ENCODE data around the gene SCAPER.
"Not testable (repeated sequence)": the region's sequence is repeated elsewhere in the genome, so short reads cannot be mapped to it uniquely, and the experiment has no call there.

Gene SCAPER

GRCh38 chr15:76898102-76898501 is 7.0 kb downstream of the SCAPER start:
- H3K4me3 ChIP-seq (ENCODE audit: low read depth in 1 of 2, low read length in 1 of 2): no peak overlapping the region
- no peak overlapping the region for H3K27ac ChIP-seq
- no peaks in the 10 kb centered on the region for H3K36me3 ChIP-seq
- H3K9me3 ChIP-seq: no peaks in the 10 kb centered on the region
- H3K27me3 ChIP-seq: no peaks in the 10 kb centered on the region
- no peak for TF ChIP-seq CTCF (IDR thresholded peaks at IDR 0.05)
- H3K4me1 ChIP-seq (ENCODE audit: control insufficient read depth in 1 of 2, insufficient read depth in 1 of 2, low read depth in 1 of 2, low read length in 1 of 2): peaks cover 7% of the 10 kb centered on the region in 2 experiments

GRCh38 chr15:76894174-76894573 is 11.0 kb downstream of the SCAPER start:
- no peaks in the 10 kb centered on the region for H3K27me3 ChIP-seq
- H3K4me1 ChIP-seq (ENCODE audit: control insufficient read depth in 1 of 2, insufficient read depth in 1 of 2, low read depth in 1 of 2, low read length in 1 of 2): no peaks in the 10 kb centered on the region
- no peak overlapping the region for H3K27ac ChIP-seq
- no peaks in the 10 kb centered on the region for H3K36me3 ChIP-seq
- H3K9me3 ChIP-seq: no peaks in the 10 kb centered on the region
- no peak overlapping the region for H3K4me3 ChIP-seq (ENCODE audit: low read depth in 1 of 2, low read length in 1 of 2)
- no peak for TF ChIP-seq CTCF (IDR thresholded peaks at IDR 0.05)

- H3K9me3 ChIP-seq; H3K27me3 ChIP-seq; H3K4me3 ChIP-seq (ENCODE audit: low read depth in 1 of 2, low read length in 1 of 2); H3K27ac ChIP-seq; H3K4me1 ChIP-seq (ENCODE audit: control insufficient read depth in 1 of 2, insufficient read depth in 1 of 2, low read depth in 1 of 2, low read length in 1 of 2); H3K36me3 ChIP-seq: not testable (repeated sequence)
Observed at GRCh38 chr15:76892836-76893235, 12.3 kb downstream of the SCAPER start.

- H3K4me1 ChIP-seq (ENCODE audit: control insufficient read depth in 1 of 2, insufficient read depth in 1 of 2, low read depth in 1 of 2, low read length in 1 of 2); H3K9me3 ChIP-seq; H3K27me3 ChIP-seq: not testable (repeated sequence)
Observed at GRCh38 chr15:76887280-76888141, 17.6 kb downstream of the SCAPER start.

GRCh38 chr15:76885212-76885611 is 19.9 kb downstream of the SCAPER start:
- no peaks in the 10 kb centered on the region for H3K9me3 ChIP-seq
- no peaks in the 10 kb centered on the region for H3K27me3 ChIP-seq
- no peak for TF ChIP-seq CTCF (IDR thresholded peaks at IDR 0.05)
- no peaks in the 10 kb centered on the region for H3K4me1 ChIP-seq (ENCODE audit: control insufficient read depth in 1 of 2, insufficient read depth in 1 of 2, low read depth in 1 of 2, low read length in 1 of 2)
- H3K36me3 ChIP-seq: peaks cover 15% of the 10 kb centered on the region
- no peak overlapping the region for H3K27ac ChIP-seq
- H3K4me3 ChIP-seq (ENCODE audit: low read depth in 1 of 2, low read length in 1 of 2): no peak overlapping the region

More at GRCh38 chr15:76887280-76888141, 17.6 kb downstream of the SCAPER start:
- not testable (repeated sequence) for H3K27ac ChIP-seq; H3K36me3 ChIP-seq; H3K4me3 ChIP-seq (ENCODE audit: low read depth in 1 of 2, low read length in 1 of 2)

GRCh38 chr15:76875911-76876310 is 29.2 kb downstream of the SCAPER start:
- H3K4me1 ChIP-seq (ENCODE audit: control insufficient read depth in 1 of 2, insufficient read depth in 1 of 2, low read depth in 1 of 2, low read length in 1 of 2): no peaks in the 10 kb centered on the region
- no peak overlapping the region for H3K4me3 ChIP-seq (ENCODE audit: low read depth in 1 of 2, low read length in 1 of 2)
- no peak for TF ChIP-seq CTCF (IDR thresholded peaks at IDR 0.05)
- no peaks in the 10 kb centered on the region for H3K9me3 ChIP-seq
- no peak overlapping the region for H3K27ac ChIP-seq
- H3K27me3 ChIP-seq: no peaks in the 10 kb centered on the region
- peaks cover 11% of the 10 kb centered on the region for H3K36me3 ChIP-seq

GRCh38 chr15:76873066-76873465 is 32.1 kb downstream of the SCAPER start:
- not testable (repeated sequence) for H3K4me1 ChIP-seq (ENCODE audit: control insufficient read depth in 1 of 2, insufficient read depth in 1 of 2, low read depth in 1 of 2, low read length in 1 of 2); H3K36me3 ChIP-seq; H3K4me3 ChIP-seq (ENCODE audit: low read depth in 1 of 2, low read length in 1 of 2); H3K27me3 ChIP-seq; H3K9me3 ChIP-seq; H3K27ac ChIP-seq

All from neutrophil (primary cell).